M059J (cell line): Measurements from ENCODE around the gene GALNT3. TPM values are rescaled to one million over a fixed set of nuclear protein-coding genes. Genes with fewer than 3 reads are reported as not detected.

Source experiments
- DNase-seq: peaks from one replicate; pipeline ENCODE4 v3.0.0-alpha.2; 2012; ENCODE audit warnings: low read depth
- total RNA-seq: library from RNA; depleted of rRNA; stranded (reverse); fragments of >200 nt; shearing (Covaris generic); gene quantifications from 2 replicates; pipeline ENCODE4 v1.2.3, GENCODE V29; 2014; rRNA removed

The GALNT3 gene
- total RNA-seq, 1 experiment from 2014 or later: 1.9 TPM

GRCh38 chr2:165745916-165746315, 48.1 kb downstream of the GALNT3 start:
- peak; percentile 90 for DNase-seq

- DNase-seq: no peak
Measured at GRCh38 chr2:165743442-165743841, 50.6 kb downstream of the GALNT3 start.

- DNase-seq: peak; percentile 81
Measured at GRCh38 chr2:165725421-165725820, 68.6 kb downstream of the GALNT3 start.

GRCh38 chr2:165720511-165720910, 73.5 kb downstream of the GALNT3 start:
- peak; percentile 89 for DNase-seq

GRCh38 chr2:165718610-165719210, 75.3 kb downstream of the GALNT3 start:
- DNase-seq: no peak

- no peak for DNase-seq
Measured at GRCh38 chr2:165716091-165716490, 78.0 kb downstream of the GALNT3 start.

GRCh38 chr2:165706960-165707487, 87.0 kb downstream of the GALNT3 start:
- no peak for DNase-seq

- DNase-seq: no peak
Measured at GRCh38 chr2:165701147-165701546, 92.9 kb downstream of the GALNT3 start.

DNA sequence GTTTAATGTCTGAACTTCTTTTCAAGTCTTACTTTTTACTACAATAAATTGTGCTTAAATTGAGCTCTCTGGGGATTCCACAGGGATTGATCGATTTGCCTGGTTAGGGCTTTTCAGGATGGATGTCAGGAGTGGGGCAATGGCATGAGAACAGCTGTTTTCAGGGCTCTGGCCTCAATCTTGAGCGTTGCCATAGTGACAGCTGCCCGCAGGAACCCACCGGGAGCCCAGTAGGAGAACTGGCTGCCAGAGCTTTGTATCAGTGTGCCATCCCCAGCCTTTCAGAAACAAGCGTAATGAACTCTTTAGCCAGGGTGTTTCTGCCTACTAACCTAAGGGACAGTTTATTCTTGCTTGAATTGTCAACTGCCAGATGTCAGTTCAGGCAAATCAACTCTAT, 93.5 kb downstream of the GALNT3 start:
- no peak for DNase-seq

- no peak for DNase-seq
Measured at GRCh38 chr2:165699946-165700345, 94.1 kb downstream of the GALNT3 start.

DNA sequence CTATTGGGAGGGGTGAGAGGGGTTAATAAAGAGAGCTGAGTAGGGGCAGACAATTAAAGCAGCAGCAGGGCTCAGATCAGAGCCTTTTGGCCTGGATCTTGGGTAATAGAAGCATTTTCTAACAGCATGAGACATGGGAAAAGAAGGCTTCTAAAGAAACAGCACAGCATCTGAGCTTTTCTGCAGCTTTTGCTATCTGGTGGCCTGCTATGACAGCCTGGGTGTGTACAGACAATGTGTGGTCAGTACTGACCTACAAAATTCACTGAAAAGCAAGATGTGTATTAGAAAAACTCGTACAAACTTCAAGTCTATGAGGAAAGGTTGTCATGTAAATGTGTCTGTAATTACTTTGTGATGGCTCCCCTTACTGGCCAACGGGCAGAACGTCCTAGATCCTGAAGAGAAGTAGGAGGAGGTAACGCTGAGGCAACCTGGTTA, 95.6 kb downstream of the GALNT3 start:
- DNase-seq: peak; percentile 43

GRCh38 chr2:165697748-165698443, 96.2 kb downstream of the GALNT3 start:
- no peak for DNase-seq

Other genes with a start within 250 kb of the GALNT3 start
- gene TTC21B, start 159.5 kb upstream of the GALNT3 start, total RNA-seq: 9.0 and 14.3 TPM in 2 replicates